Type B pancreatic cell (in vitro differentiated cells): ENCODE results near the gene RAB17. TPM values are rescaled to one million over a fixed set of nuclear protein-coding genes. Genes with fewer than 3 reads are reported as not detected.
"Not testable (repeated sequence)": the region's sequence is repeated elsewhere in the genome, so short reads cannot be mapped to it uniquely, and the experiment has no call there.

ENCODE experiments used
- DNase-seq: peaks from one replicate; pipeline ENCODE4 v3.0.0; 2021; ENCODE audit warnings: mixed read lengths; ENCODE audit not compliant: unreplicated experiment; ENCODE audit errors: extremely low spot score
- H3K27ac Mint-ChIP-seq: 2 replicates; pipeline ENCODE4 v1.8.0; 2021; ENCODE audit warnings: mild to moderate bottlenecking, mixed read lengths
- H3K27me3 Mint-ChIP-seq: 2 replicates; pipeline ENCODE4 v1.8.0; 2021; ENCODE audit warnings: mixed read lengths
- H3K36me3 Mint-ChIP-seq: 2 replicates; pipeline ENCODE4 v1.8.0; 2021; ENCODE audit warnings: mixed read lengths
- H3K4me1 Mint-ChIP-seq: one replicate; pipeline ENCODE4 v1.8.0; 2021; ENCODE audit warnings: mixed read lengths; ENCODE audit not compliant: unreplicated experiment
- H3K4me3 Mint-ChIP-seq: 2 replicates; pipeline ENCODE4 v1.8.0; 2021; ENCODE audit warnings: mild to moderate bottlenecking, mixed read lengths
- H3K9me3 Mint-ChIP-seq: 2 replicates; pipeline ENCODE4 v1.8.0; 2021; ENCODE audit warnings: mixed read lengths
- CTCF ChIP-seq: fragments of 200-600 bp; sonication (generic); conservative IDR thresholded peaks from 2 replicates; pipeline ENCODE4 v1.5.0; 2021; ENCODE audit warnings: antibody characterized with exemption, mild to moderate bottlenecking
- total RNA-seq: library from RNA; stranded (reverse); gene quantifications from 2 replicates; pipeline ENCODE4 v1.2.1, GENCODE V29; 2021; ENCODE audit warnings: low replicate concordance

Gene RAB17
- total RNA-seq, 1 donor from 2014 or later: 21.6 TPM

GRCh38 chr2:237613679-237614078 lies 23.1 kb upstream of the RAB17 start:
- Mint-ChIP-seq H3K4me3 (no peak overlapping the region), H3K36me3 (no peaks in the 10 kb centered on the region), H3K4me1 (peaks cover 20% of the 10 kb centered on the region), H3K27me3 (peaks cover 15% of the 10 kb centered on the region), H3K27ac (peak overlapping the region; percentile 74), H3K9me3 (no peaks in the 10 kb centered on the region)
- DNase-seq: no peak
- TF ChIP-seq CTCF: no peak

GRCh38 chr2:237612527-237613357 lies 22.2 kb upstream of the RAB17 start:
- Mint-ChIP-seq H3K4me3 (no peak overlapping the region), H3K27ac (no peak overlapping the region), H3K4me1 (peaks cover 20% of the 10 kb centered on the region), H3K36me3 (no peaks in the 10 kb centered on the region), H3K9me3 (no peaks in the 10 kb centered on the region), H3K27me3 (peaks cover 10% of the 10 kb centered on the region)
- TF ChIP-seq CTCF: no peak
- DNase-seq: no peak

GRCh38 chr2:237606522-237606921 lies 16.0 kb upstream of the RAB17 start:
- H3K27ac Mint-ChIP-seq, H3K9me3 Mint-ChIP-seq, H3K36me3 Mint-ChIP-seq, H3K4me3 Mint-ChIP-seq, H3K27me3 Mint-ChIP-seq, DNase-seq: not testable (repeated sequence)
- H3K4me1 Mint-ChIP-seq: peaks cover 16% of the 10 kb centered on the region

- peak; percentile 14 for TF ChIP-seq CTCF
- H3K27me3 Mint-ChIP-seq: peaks cover 11% of the 10 kb centered on the region
- peaks cover 21% of the 10 kb centered on the region for H3K4me1 Mint-ChIP-seq
- no peaks in the 10 kb centered on the region for H3K9me3 Mint-ChIP-seq
- no peaks in the 10 kb centered on the region for H3K36me3 Mint-ChIP-seq
- no peak for DNase-seq
- no peak overlapping the region for H3K4me3 Mint-ChIP-seq
- H3K27ac Mint-ChIP-seq: no peak overlapping the region
Observed at GRCh38 chr2:237604960-237605359, 14.4 kb upstream of the RAB17 start.

- no peak overlapping the region for H3K27ac Mint-ChIP-seq
- H3K4me3 Mint-ChIP-seq: no peak overlapping the region
- H3K36me3 Mint-ChIP-seq: no peaks in the 10 kb centered on the region
- no peaks in the 10 kb centered on the region for H3K9me3 Mint-ChIP-seq
- peaks cover 8% of the 10 kb centered on the region for H3K27me3 Mint-ChIP-seq
- TF ChIP-seq CTCF: no peak
- peaks cover 24% of the 10 kb centered on the region for H3K4me1 Mint-ChIP-seq
- no peak for DNase-seq
Observed at GRCh38 chr2:237604391-237604790, 13.9 kb upstream of the RAB17 start.

- H3K27me3 Mint-ChIP-seq: peaks cover 8% of the 10 kb centered on the region
- H3K36me3 Mint-ChIP-seq: no peaks in the 10 kb centered on the region
- TF ChIP-seq CTCF: no peak
- DNase-seq: no peak
- H3K4me1 Mint-ChIP-seq: peaks cover 24% of the 10 kb centered on the region
- peak overlapping the region; percentile 57 for H3K4me3 Mint-ChIP-seq
- peak overlapping the region; percentile 75 for H3K27ac Mint-ChIP-seq
- H3K9me3 Mint-ChIP-seq: no peaks in the 10 kb centered on the region
Observed at GRCh38 chr2:237603718-237604362, 13.3 kb upstream of the RAB17 start.
